Medulla oblongata (tissue), 1 donor: ENCODE measurements around the gene FBXO21.
"Not testable (repeated sequence)": the region's sequence is repeated elsewhere in the genome, so short reads cannot be mapped to it uniquely, and the experiment has no call there.

Experiments
- DNase-seq: peaks from one replicate; pipeline ENCODE4 v3.0.0-alpha.2; 2015; ENCODE audit errors: extremely low spot score

FBXO21 gene

DNA sequence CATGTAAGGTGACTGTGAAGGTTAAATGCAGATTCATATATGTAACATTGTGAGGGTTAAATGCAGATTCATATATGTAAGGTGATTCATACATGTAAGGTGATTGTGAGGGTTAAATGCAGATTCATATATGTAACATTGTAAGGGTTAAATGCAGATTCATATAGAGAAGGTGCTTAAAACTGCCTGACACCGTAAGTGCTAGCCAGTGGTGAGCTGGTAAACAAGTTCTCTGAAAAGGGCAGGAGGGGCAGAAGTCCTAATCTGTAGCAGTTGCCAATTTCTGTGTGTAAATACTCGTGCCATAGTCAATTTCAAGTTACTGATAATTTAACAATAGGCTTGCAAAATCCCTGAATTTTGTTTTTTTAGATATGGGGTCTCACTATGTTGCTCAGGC, 86.3 kb downstream of the FBXO21 start:
- DNase-seq = not testable (repeated sequence)

DNA sequence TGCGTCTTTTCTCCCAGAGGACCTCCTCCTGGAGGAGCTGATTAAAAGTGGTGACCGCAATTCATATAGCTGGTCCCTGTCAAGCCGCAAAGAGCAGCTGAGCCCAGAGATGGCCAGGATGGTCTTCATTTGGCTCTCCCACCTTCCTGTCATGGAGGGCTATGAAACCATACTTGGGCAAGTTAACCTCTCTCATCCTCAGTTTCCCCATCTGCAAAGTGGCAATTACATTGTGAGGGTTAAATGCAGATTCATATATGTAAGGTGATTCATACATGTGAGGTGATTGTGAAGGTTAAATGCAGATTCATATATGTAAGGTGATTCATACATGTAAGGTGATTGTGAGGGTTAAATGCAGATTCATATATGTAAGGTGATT, 87.5 kb downstream of the FBXO21 start:
- DNase-seq = no peak

DNA sequence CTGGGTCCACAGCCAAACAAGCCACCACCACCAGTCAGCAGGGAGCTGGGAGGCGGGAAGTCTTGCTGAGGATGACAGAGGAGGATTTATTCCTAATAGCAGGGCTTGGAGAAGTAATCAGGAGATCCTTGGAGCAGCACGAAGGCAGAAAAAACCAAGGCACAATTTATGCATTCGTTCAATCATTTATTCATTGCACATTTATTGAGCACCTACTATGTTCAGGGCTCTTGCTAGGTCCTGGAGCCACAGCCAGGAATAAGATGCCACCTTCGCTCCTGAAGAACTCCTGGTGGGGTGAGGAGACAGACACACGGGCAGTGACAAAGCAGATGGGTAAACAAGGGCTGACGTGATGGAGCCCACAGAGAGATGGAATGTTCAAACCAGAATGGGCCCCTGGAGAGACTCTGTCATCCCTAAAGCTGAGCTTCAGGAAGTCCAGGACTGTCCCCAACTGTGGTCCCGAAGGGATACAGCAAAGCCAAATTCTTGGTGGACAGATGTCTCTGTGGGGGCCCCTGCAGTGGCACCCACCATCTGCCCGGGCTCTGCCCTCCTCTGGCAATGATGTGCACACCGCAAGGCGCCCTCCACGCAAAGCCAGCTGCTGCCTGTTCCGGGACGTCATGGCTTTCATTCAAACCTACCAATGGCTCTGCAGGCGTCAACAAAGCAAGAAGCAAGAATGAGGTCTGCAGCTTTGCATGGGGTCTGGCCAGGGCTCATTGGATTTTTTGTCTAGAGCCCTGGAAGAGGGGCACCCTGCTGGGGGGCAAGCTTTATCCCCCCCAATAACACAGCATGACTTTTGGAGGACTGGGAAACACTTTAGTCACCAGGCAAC, 88.1 kb downstream of the FBXO21 start:
- no peak for DNase-seq

DNA sequence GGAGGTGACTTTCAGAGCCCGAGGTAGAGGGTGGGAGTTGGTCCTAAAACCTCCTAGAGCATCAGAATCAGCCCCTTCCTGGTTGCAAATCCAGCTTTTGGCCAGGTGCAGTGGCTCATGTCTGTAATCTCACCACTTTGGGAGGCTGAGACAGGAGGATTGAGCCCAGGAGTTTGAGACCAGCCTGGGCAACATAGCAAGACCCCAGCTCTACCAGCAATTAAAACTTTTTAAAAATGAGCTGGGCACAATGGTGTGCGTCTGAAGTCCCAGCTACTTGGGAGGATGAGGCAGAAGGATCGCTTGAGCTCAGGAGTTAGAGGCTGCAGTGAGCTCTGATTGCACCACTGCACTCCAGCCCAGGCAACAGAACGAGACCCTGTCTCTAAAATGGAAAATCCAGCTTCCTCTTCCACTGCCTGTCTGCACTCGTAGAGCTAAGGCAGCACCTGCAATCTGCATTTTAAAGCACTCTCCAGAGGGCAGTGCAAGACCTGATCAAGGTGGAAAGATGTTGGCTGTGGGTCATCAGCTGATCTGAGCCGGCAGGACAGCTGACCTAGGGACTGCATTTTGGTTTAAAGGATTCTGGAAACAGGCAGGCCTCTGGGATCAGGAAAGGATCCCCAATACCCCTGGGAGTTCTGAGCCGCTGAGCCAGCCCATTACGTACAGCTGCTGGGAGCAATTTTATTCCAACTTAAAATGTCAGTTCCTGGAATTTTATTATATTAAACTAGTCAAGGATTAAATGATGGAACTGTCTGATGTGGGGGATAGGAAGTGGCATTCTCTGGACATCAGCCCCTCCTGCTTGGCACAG, 89.2 kb downstream of the FBXO21 start:
- DNase-seq = no peak

DNA sequence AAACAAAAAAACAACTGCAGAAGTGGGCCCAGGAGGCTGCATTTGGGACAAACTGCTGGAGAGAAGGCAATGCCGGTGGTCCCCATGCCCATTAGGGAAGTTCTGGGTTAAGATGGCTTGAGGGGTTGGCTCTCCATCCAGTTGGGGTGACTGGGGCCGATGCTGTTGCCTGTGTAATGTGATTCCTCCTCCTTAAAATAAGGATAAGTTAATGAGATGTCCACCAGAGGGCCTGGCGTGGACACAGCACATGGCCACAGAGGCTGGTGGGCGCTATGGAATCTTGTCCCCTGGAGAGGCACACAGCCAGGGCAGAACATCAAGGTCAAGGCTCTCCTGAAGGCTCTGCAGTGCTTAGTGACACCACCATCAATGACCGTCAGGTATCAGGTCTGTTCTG, 90.0 kb downstream of the FBXO21 start:
- DNase-seq = no peak

DNA sequence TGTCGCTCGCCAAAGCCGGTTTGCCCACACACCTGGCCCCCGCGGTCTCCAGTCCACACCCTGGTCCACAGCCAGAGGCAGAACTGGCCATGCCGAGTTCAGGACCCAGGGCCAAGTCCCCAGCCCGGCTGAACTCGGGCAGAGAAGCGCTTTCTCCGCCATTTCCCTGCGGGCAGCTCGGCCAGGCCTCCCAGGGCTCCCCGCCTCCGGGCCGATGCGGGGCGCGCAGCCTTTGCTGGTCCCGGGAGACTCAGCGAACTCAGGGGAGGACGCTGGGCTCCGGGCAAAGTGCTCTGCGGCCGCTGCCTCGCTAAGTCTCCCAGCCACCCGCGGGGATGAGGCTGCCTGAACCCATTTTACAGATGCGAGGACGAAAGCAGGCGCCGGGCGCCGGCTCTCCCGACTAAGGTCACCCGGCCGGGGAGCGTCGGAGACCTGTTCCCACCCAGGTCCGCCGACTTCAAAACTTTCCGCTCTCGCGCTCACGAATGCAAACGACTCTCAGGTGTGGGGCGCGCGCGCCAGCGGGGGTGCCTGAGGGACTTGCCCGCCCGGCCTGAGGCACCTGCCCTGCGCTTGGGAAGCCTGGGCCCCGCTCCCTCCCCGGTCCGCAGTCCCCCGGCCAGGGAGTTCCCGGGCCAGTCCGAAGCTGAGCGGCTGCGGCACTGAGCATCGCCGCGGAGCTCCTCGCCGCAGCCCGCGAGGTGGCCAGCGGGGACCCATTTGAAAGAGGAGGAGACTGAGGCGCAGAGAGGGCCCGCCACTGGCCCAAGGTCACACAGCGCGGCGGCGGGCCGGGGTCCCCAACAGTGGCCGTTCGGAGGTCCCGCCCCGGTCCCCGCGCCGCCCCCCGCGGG, 91.7 kb downstream of the FBXO21 start:
- DNase-seq = no peak

DNA sequence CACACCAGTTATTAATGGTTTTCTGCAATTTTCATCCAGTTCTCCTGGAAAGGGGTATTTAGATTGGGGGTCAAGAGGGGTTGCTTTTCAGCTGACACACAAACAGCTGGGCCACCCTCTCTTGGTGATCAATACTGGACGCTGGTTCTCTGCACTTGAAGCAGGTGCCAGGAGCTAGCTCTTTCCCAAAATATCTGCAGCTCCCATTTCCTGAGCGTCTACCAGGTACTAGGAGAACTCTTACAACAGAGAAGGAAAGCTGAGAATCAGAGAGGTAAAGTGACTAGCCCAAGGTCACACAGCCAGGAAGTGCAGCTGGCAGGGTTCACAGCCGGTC, 92.3 kb downstream of the FBXO21 start:
- no peak for DNase-seq

DNA sequence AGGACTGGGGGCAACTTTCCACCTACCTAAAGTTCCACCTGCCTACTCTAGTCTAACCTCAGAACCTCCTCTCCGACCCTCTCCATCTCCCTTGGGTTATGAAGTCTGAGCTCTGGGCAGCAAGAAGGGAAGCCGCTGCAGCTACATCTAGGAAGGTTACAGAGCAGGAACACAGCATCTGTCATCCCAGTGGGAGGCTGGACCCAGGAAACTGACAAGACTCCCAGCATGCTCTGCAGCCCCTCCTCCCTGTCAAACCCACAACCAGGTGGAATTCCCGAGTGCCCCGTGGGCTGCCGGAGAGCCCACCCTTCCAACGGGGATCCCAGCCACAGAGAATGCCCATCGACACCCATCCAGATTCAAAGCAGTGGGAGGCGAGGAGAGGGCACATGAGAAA, 93.1 kb downstream of the FBXO21 start:
- DNase-seq = no peak

DNA sequence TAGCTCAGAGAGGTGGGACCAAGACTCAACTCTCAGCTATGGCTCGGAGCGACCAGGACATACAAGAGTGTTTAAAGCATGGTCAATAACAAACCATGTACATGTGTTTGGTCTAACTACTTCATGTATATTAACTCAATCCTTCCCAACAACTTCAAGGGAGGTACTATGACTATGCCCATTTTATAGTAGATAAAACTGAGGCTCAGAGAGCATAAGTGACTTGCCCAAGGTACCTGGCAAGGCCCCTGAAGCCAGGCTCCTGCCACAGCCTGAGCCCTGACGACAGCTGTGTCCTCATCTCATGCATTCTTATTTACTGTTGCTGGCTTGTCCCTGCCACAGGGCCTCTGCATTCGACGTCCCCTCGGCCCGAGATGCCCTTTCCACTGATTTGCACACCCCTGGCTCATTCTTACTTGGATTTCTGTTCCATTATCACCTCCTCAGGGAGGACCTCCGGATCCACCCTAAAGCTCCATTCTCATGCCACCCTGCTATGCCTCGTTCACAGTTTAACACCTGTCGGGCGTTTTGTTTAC, 93.7 kb downstream of the FBXO21 start:
- DNase-seq = no peak

DNA sequence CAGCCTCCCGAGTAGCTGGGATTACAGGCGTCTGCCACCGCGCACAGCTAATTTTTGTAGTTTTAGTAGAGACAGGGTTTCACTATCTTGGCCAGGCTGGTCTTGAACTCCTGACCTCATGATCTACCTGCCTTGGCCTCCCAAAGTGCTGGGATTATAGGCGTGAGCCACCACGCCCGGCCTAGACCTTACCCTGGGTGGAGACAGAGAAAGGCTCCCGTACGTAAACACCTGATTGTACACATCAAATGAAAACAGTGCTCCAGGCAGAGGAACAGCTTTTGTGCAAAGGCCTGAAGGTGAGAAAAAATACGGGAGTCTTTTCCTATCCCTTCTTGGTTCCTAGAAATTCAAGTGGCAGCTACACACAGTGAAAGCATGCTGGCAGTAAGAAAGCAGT, 95.1 kb downstream of the FBXO21 start:
- DNase-seq = not testable (repeated sequence)

DNA sequence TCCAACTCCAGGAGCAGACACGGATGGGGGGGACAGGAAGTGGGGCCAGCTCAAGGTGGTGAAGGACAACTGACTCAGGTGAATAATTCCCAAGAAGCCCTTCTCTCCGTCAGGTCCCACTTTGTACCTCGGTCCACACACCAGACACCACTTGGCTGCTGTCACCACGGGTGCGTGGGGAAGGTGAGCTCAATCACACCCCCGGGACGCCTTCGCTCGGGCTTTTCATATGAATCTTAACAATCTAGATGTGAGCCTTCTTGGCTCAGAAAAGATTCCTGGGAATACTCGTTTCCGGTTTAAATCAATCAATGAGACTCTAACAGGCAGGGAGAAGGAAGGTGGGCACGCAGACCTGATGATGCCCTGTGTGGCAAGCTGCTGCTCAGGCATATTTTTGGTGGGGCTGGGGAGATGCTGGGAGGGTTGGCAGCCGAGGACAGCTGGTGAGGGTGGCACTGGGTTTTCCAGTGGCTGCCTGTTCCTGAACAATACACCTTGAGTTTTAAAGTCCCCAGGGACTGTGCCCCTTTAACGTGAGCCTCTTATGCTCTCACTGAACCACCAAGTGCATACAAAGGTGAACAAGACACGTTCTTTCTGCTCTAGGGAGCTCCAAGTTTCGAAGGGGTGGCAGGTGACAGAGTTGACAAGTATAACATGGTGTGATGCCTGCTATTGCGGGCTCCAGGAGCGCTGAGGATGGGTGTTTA, 96.2 kb downstream of the FBXO21 start:
- no peak for DNase-seq

DNA sequence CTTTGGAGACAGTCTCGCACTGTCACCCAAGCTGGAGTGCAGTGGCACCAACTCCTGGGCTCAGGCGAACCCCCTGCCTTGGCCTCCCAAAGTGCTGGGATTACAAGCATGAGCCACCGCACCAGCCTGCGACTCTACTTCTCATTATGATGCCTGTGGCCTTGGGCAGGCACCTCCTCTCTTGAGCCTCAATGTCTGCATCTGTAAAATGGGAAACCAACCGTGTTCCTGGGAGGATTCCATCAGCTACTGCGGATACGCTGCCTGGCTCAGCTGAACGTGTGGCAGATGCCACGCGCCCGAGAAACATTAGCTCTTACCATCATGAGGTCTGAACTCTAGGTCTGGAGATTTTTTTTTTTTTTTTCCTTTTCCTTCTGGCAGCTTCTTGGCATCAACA, 96.8 kb downstream of the FBXO21 start:
- no peak for DNase-seq

DNA sequence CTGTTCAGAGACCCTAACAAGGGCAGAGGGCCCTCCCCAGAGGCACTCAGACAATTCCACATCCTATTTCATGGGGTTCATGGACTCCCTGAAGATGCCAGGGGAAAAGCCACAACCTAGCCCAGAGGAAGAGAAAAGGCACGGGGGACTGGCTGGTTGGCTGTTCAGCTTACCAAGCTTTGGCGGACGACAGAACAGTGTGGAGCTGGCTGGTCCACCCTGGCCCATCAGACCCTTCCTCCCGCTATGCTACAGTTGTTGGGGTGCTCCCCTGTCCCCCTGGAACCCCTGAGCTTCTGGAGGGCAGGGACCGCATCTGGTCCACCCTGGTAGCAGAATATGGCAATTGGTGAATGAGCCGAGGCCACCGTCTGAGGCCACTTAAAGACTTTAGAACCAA, 97.4 kb downstream of the FBXO21 start:
- no peak for DNase-seq

DNA sequence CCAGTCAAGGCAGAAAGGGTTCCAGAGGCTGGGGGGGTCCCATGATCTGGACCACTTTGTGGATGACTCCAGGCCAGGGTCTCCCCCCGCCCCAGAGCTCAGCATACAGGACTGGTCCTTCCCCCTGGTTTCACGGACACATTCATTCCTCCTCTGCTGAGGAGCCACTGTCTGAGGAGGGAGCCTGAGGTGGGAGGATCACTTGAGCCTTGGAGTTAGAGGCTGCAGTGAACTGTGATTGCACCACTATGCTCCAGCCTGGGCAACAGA, 97.8 kb downstream of the FBXO21 start:
- DNase-seq = no peak
